ENCODE measurements around the gene ITGA11.

Gene ITGA11

GRCh38 chr15:68444336-68444735 lies 12.4 kb upstream of the ITGA11 start:
- ATAC-seq, result no peak

DNA sequence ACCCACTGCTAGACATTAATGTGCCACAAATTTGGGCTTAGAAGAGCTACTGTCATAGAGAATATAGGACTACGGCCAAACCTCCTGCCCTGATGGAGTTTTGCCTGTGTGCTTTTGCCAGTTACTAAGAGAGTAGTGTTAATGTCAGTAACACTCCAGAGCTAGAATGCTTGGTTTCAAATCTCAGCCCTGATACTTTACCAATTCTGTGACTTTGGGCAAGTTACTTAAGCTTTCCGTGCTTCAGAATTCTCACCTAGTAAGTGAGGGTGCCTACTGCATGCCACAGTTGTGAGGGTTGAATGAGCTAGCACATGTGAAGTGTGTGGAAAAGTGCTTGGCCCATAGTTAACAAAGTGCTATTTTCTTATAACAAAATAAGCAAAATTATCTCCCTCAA lies 10.9 kb upstream of the ITGA11 start:
- TF ChIP-seq TCF4 (CRISPR knock-in tag; IDR thresholded peaks at IDR 0.05; ENCODE audit: borderline replicate concordance) (no peak), GLIS3 (CRISPR knock-in tag; IDR thresholded peaks at IDR 0.05) (no peak), CREB5 (CRISPR knock-in tag; IDR thresholded peaks at IDR 0.05; ENCODE audit: low read depth) (no peak), RARB (CRISPR knock-in tag; IDR thresholded peaks at IDR 0.05) (no peak), ARNTL (CRISPR knock-in tag; IDR thresholded peaks at IDR 0.05; ENCODE audit: borderline replicate concordance, low read depth) (no peak)
- TF ChIP-seq, protein P1, sequence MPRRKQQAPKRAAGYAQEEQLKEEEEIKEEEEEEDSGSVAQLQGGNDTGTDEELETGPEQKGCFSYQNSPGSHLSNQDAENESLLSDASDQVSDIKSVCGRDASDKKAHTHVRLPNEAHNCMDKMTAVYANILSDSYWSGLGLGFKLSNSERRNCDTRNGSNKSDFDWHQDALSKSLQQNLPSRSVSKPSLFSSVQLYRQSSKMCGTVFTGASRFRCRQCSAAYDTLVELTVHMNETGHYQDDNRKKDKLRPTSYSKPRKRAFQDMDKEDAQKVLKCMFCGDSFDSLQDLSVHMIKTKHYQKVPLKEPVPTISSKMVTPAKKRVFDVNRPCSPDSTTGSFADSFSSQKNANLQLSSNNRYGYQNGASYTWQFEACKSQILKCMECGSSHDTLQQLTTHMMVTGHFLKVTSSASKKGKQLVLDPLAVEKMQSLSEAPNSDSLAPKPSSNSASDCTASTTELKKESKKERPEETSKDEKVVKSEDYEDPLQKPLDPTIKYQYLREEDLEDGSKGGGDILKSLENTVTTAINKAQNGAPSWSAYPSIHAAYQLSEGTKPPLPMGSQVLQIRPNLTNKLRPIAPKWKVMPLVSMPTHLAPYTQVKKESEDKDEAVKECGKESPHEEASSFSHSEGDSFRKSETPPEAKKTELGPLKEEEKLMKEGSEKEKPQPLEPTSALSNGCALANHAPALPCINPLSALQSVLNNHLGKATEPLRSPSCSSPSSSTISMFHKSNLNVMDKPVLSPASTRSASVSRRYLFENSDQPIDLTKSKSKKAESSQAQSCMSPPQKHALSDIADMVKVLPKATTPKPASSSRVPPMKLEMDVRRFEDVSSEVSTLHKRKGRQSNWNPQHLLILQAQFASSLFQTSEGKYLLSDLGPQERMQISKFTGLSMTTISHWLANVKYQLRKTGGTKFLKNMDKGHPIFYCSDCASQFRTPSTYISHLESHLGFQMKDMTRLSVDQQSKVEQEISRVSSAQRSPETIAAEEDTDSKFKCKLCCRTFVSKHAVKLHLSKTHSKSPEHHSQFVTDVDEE (CRISPR knock-in tag; IDR thresholded peaks at IDR 0.05), result no peak
- TF ChIP-seq, protein P2, sequence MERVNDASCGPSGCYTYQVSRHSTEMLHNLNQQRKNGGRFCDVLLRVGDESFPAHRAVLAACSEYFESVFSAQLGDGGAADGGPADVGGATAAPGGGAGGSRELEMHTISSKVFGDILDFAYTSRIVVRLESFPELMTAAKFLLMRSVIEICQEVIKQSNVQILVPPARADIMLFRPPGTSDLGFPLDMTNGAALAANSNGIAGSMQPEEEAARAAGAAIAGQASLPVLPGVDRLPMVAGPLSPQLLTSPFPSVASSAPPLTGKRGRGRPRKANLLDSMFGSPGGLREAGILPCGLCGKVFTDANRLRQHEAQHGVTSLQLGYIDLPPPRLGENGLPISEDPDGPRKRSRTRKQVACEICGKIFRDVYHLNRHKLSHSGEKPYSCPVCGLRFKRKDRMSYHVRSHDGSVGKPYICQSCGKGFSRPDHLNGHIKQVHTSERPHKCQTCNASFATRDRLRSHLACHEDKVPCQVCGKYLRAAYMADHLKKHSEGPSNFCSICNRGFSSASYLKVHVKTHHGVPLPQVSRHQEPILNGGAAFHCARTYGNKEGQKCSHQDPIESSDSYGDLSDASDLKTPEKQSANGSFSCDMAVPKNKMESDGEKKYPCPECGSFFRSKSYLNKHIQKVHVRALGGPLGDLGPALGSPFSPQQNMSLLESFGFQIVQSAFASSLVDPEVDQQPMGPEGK (CRISPR knock-in tag; IDR thresholded peaks at IDR 0.05; ENCODE audit: borderline replicate concordance), result no peak
- no peak for ATAC-seq

More at GRCh38 chr15:68444336-68444735, 12.4 kb upstream of the ITGA11 start:
- TF ChIP-seq TCF4 (CRISPR knock-in tag; IDR thresholded peaks at IDR 0.05; ENCODE audit: borderline replicate concordance), result no peak
- no peak for TF ChIP-seq BACH2 (CRISPR knock-in tag; IDR thresholded peaks at IDR 0.05; ENCODE audit: borderline replicate concordance)
- TF ChIP-seq ZNF565 (CRISPR knock-in tag; conservative IDR thresholded peaks at IDR 0.05; ENCODE audit: low read depth), result no peak
- no peak for TF ChIP-seq CSRNP3 (CRISPR knock-in tag; IDR thresholded peaks at IDR 0.05)
- TF ChIP-seq PPARA (CRISPR knock-in tag; IDR thresholded peaks at IDR 0.05; ENCODE audit: borderline replicate concordance), result no peak
- no peak for TF ChIP-seq ARNTL (CRISPR knock-in tag; IDR thresholded peaks at IDR 0.05; ENCODE audit: borderline replicate concordance, low read depth)
- TF ChIP-seq SNAI2 (CRISPR knock-in tag; IDR thresholded peaks at IDR 0.05), result no peak
- TF ChIP-seq ZC3H10 (CRISPR knock-in tag; IDR thresholded peaks at IDR 0.05), result no peak
- TF ChIP-seq, protein P1 (CRISPR knock-in tag; IDR thresholded peaks at IDR 0.05), result no peak

- TF ChIP-seq POU6F1 (CRISPR knock-in tag; IDR thresholded peaks at IDR 0.05; ENCODE audit: borderline replicate concordance, low read depth) (no peak), ISL1 (CRISPR knock-in tag; IDR thresholded peaks at IDR 0.05) (no peak), PPARA (CRISPR knock-in tag; IDR thresholded peaks at IDR 0.05; ENCODE audit: borderline replicate concordance) (no peak), ZFP30 (CRISPR knock-in tag; IDR thresholded peaks at IDR 0.05) (no peak), ESRRG (CRISPR knock-in tag; IDR thresholded peaks at IDR 0.05) (no peak), CSRNP3 (CRISPR knock-in tag; IDR thresholded peaks at IDR 0.05) (no peak), ZNF565 (CRISPR knock-in tag; conservative IDR thresholded peaks at IDR 0.05; ENCODE audit: low read depth) (no peak), ZNF8 (CRISPR knock-in tag; IDR thresholded peaks at IDR 0.05) (no peak), TCF4 (CRISPR knock-in tag; IDR thresholded peaks at IDR 0.05; ENCODE audit: borderline replicate concordance) (no peak), SNAI2 (CRISPR knock-in tag; IDR thresholded peaks at IDR 0.05) (no peak)
- TF ChIP-seq, protein P1 (CRISPR knock-in tag; IDR thresholded peaks at IDR 0.05), result no peak
- no peak for ATAC-seq
Observed at GRCh38 chr15:68442041-68442440, 10.1 kb upstream of the ITGA11 start.

Measured in SK-N-SH treated with all-trans-retinoic acid at 6 μM for 48 hours (cell line).